Prostate gland (tissue), 2 donors: ENCODE results near the gene MED15.

Experiments used
- POLR2A ChIP-seq: fragments of 450-650 bp; IDR thresholded peaks from one replicate; pipeline ENCODE4 v1.6.1; 2016; ENCODE audit warnings: antibody characterized with exemption, mild to moderate bottlenecking
- POLR2AphosphoS5 ChIP-seq: sonication (generic); formaldehyde crosslinking; IDR thresholded peaks from one replicate; pipeline ENCODE4 v1.6.1; 2017; ENCODE audit warnings: antibody characterized with exemption
- TF ChIP-seq, protein P1 (sequence below), 4 experiments: fragments of 200-600 bp in 2 of 4; fragments of 450-650 bp in 2 of 4; sonication (generic) in 2 of 4; IDR thresholded peaks; 1 replicate in 3 of 4; 2 replicates in 1 of 4; pipeline ENCODE4 v1.5.1; 2016 to 2019; ENCODE audit warnings: antibody characterized with exemption in 4 of 4, mild to moderate bottlenecking in 2 of 4, moderate library complexity in 2 of 4

DNA sequence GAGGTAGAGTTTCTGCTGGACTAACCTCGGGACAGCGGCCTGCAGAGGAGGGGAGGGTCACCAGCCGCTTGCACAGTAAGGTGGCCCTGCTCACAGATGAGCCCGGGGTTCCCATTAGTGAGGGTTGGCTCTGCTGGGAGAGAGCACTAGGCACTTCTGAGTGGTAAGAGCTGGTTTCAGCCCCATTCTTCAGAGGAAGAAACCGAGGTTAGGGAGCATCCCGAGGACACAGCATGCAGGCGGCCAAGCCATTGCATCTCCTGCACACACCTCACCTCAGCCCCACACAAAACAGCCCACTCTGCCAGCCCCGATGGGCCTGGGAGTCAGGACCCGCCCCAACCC is 99.3 kb downstream of the MED15 start:
- TF ChIP-seq, protein P1, sequence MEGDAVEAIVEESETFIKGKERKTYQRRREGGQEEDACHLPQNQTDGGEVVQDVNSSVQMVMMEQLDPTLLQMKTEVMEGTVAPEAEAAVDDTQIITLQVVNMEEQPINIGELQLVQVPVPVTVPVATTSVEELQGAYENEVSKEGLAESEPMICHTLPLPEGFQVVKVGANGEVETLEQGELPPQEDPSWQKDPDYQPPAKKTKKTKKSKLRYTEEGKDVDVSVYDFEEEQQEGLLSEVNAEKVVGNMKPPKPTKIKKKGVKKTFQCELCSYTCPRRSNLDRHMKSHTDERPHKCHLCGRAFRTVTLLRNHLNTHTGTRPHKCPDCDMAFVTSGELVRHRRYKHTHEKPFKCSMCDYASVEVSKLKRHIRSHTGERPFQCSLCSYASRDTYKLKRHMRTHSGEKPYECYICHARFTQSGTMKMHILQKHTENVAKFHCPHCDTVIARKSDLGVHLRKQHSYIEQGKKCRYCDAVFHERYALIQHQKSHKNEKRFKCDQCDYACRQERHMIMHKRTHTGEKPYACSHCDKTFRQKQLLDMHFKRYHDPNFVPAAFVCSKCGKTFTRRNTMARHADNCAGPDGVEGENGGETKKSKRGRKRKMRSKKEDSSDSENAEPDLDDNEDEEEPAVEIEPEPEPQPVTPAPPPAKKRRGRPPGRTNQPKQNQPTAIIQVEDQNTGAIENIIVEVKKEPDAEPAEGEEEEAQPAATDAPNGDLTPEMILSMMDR (IDR thresholded peaks at IDR 0.05) = no peak
- TF ChIP-seq POLR2A (no peak), POLR2AphosphoS5 (no peak)
